Skin epidermis (tissue), 12 donors: Measurements from ENCODE around the gene ALPP.

ENCODE experiments used
- H3K27ac ChIP-seq, 21 experiments: fragments of 200-600 bp; sonication (generic) in 11 of 21; one replicate each; pipeline ENCODE4 v1.5.0; 2020; ENCODE audit warnings: mild to moderate bottlenecking in 3 of 21, inconsistent platforms in 2 of 21, moderate library complexity in 2 of 21
- H3K4me3 ChIP-seq, 7 experiments: fragments of 200-600 bp; sonication (generic) in 2 of 7; one replicate each; pipeline ENCODE4 v1.5.0; 2020; ENCODE audit warnings: inconsistent platforms in 2 of 7, mild to moderate bottlenecking in 2 of 7, moderate library complexity in 1 of 7

ALPP gene

GRCh38 chr2:232340171-232340935, 38.2 kb upstream of the ALPP start:
- Histone ChIP-seq H3K27ac (no peak overlapping the region), H3K4me3 (no peak overlapping the region)

- H3K27ac ChIP-seq: no peak overlapping the region
- H3K4me3 ChIP-seq: no peak overlapping the region
These were observed 37.4 kb upstream of the ALPP start for GRCh38 chr2:232341061-232341738.

- Histone ChIP-seq H3K4me3 (no peak overlapping the region), H3K27ac (no peak overlapping the region)
These were observed 36.8 kb upstream of the ALPP start for GRCh38 chr2:232341739-232342126.

GRCh38 chr2:232342635-232343565, 35.7 kb upstream of the ALPP start:
- Histone ChIP-seq H3K4me3 (no peak overlapping the region), H3K27ac (no peak overlapping the region)

- Histone ChIP-seq H3K27ac (no peak overlapping the region), H3K4me3 (no peak overlapping the region)
These were observed 34.7 kb upstream of the ALPP start for GRCh38 chr2:232343821-232344220.

- no peak overlapping the region for H3K4me3 ChIP-seq
- H3K27ac ChIP-seq: no peak overlapping the region
These were observed 33.3 kb upstream of the ALPP start for GRCh38 chr2:232345251-232345650.

- Histone ChIP-seq H3K4me3 (no peak overlapping the region), H3K27ac (no peak overlapping the region)
These were observed 31.2 kb upstream of the ALPP start for GRCh38 chr2:232347369-232347768.

GRCh38 chr2:232348936-232349335, 29.6 kb upstream of the ALPP start:
- Histone ChIP-seq H3K27ac (no peak overlapping the region), H3K4me3 (no peak overlapping the region)

- Histone ChIP-seq H3K4me3 (no peak overlapping the region), H3K27ac (no peak overlapping the region)
These were observed 29.0 kb upstream of the ALPP start for GRCh38 chr2:232349546-232349945.

- no peak overlapping the region for H3K27ac ChIP-seq
- no peak overlapping the region for H3K4me3 ChIP-seq
These were observed 28.5 kb upstream of the ALPP start for GRCh38 chr2:232349946-232350635.

GRCh38 chr2:232350804-232351685, 27.5 kb upstream of the ALPP start:
- H3K4me3 ChIP-seq: peak overlapping the region in 3 of 7 experiments; percentile 11 to 24 (median 16)
- no peak overlapping the region for H3K27ac ChIP-seq

- H3K27ac ChIP-seq: no peak overlapping the region
- no peak overlapping the region for H3K4me3 ChIP-seq
These were observed 26.7 kb upstream of the ALPP start for GRCh38 chr2:232351686-232352510.

GRCh38 chr2:232352511-232353091, 25.9 kb upstream of the ALPP start:
- no peak overlapping the region for H3K4me3 ChIP-seq
- H3K27ac ChIP-seq: no peak overlapping the region

- H3K4me3 ChIP-seq: no peak overlapping the region
These were observed 25.5 kb upstream of the ALPP start for GRCh38 chr2:232353096-232353495.

GRCh38 chr2:232353660-232354059, 24.9 kb upstream of the ALPP start:
- Histone ChIP-seq H3K27ac (no peak overlapping the region), H3K4me3 (no peak overlapping the region)

More at GRCh38 chr2:232353096-232353495, 25.5 kb upstream of the ALPP start:
- no peak overlapping the region for H3K27ac ChIP-seq

GRCh38 chr2:232354069-232354468, 24.5 kb upstream of the ALPP start:
- Histone ChIP-seq H3K4me3 (no peak overlapping the region), H3K27ac (no peak overlapping the region)

- no peak overlapping the region for H3K27ac ChIP-seq
- no peak overlapping the region for H3K4me3 ChIP-seq
These were observed 16.9 kb upstream of the ALPP start for GRCh38 chr2:232361646-232362045.
